Effector CD4-positive, alpha-beta T cell (primary cell): ENCODE results near the gene RASGRF2.
"Not testable (repeated sequence)": the region's sequence is repeated elsewhere in the genome, so short reads cannot be mapped to it uniquely, and the experiment has no call there.

Source experiments
- DNase-seq: peaks from one replicate; pipeline ENCODE4 v3.0.0-alpha.2; 2020

Gene RASGRF2

DNA sequence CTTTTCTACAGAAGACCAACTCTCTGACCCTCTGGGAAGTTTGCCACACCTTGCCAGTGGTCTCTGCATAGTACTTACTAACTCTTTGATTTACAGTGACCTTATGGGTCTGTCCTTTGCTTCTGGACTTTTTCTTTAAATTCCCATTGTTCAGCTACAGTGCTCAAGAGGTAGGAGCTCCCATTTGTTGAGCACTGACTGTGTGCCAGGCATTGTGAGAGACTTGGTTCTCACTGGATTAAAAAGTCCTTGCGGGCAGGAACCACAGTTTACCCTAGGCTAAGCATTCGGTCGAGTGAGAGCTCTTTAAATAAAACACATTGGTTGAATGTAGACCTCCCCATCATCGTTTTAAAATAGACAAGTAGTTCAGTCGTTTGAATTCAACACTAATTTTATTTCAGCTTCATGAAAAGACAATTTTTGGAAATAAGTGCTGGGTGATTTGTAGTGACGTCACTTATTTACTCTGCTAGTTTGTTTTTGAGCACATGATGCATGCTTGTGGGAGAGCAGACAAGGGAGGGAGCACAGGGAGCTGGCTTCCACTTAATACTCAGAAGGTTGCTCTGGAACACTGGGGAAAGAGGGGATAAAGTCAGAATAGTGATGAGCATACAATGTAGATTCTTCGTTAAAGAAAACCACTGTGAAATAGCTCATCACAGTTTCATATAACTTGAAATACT is 27.1 kb downstream of the RASGRF2 start:
- DNase-seq = no peak

DNA sequence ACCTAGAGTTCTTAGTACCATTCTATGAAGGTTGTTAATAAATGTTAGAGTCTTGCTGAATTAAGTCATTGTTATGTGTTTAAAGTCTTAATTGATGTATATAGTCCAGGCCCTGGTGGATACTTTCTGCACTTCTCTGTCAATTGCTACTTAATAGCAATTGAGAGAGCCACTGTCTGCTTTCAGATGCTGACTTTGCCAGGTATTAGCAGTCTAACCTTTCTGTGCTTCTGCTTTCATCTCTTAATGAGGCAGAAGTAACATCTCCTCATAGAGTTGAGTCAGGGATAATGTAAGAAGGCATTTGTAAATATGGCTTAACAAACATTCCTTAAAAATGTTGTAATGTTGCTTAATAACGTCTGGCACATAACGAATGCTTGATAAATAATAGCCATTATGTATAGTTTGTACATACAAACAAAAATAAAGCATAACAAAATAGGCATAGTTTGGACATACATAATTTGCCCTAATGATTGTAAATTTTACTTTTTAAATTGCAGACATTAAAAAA is 28.3 kb downstream of the RASGRF2 start:
- no peak for DNase-seq

DNA sequence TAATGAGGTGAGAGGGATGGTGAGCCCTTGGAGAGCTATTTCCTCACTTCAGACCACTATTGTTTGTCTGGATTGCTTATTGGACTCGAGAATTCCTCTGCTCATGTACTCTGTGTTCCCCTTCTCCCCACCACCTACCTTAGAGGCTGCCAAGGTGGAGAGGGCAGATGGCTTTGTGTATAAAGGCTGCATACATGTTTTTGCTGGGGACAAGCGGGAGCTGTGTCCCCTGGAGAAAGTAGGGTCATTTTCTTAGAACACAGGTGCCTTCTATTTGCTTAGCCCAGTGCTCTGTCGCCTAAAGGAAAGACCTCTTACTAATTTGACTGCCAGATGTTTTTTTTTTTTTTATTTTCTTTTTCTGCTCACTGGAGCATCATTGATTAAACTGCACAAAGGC is 29.7 kb downstream of the RASGRF2 start:
- no peak for DNase-seq

DNA sequence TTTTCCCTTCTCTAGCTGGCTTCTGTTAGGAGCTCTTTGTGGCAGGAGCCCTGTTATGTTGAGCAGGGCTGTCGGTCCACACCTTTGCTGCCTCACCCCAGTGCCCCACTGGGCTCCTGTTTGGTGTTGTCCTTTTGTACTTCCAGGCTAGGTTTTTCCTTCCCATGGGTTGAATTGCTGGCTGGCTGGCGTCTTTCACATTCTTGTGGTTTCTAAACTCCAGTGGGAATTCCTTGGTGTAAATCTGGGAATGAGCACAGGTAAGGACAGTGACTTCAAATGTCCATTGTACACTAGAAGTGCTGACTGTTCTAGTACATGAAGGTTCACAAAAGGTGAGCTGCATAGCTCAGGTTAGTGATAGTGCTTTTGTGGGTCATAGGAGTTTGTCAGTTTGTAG is 30.4 kb downstream of the RASGRF2 start:
- DNase-seq = no peak

DNA sequence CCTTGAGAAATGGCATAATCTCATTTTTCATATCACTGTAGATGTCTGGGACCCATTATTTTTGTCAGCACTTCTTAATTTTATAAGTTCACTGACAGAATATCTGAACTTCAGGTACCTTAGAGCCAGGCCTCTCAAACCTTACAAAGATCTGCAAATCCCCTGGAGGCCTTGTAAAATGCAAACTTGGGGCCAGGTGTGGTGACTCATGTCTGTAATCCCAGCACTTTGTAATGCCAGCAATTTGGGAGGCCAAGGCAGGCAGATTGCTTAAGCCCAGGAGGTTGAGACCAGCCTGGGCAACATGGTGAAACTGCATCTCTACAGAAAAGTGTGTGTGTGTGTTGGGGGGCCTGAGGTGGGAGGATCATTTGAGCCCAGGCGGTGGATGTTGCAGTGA is 30.8 kb downstream of the RASGRF2 start:
- DNase-seq = no peak

DNA sequence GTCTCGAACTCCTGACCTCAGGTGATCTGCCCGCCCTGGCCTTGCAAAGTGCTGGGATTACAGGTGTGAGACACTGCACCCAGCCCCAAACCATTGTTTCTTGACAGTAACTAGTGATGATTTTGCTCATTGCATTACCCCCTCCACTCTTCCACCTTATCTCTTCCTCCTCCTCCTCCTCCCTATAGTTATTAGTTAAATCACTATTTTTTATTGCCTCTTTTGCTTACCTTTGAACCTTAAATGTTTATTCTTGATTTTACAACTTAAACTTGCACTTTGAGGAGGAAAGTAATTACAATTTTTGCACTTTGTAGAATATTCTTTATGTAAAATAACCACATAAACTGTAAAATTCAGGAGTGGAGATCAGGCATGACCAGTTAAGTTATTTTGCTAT is 35.7 kb downstream of the RASGRF2 start:
- no peak for DNase-seq

DNA sequence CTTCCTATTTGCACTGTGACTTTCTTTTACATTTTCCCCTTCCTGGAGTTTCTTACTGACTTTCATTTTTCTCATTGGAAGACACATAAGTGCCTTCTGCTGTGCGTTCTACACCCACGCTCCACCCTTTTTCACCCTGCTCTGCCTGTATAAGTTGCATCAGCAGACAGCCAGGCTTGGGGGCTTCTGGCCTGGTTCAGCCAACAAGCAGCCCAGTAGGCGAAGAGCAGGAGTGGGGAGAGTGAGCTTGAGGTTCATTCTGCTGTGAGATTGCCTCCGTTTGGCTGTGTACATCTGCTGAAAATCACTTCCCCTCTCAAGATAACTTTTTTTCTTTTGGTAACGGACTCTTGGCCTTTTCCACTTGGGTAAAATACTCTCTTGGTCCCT is 38.4 kb downstream of the RASGRF2 start:
- DNase-seq = no peak

DNA sequence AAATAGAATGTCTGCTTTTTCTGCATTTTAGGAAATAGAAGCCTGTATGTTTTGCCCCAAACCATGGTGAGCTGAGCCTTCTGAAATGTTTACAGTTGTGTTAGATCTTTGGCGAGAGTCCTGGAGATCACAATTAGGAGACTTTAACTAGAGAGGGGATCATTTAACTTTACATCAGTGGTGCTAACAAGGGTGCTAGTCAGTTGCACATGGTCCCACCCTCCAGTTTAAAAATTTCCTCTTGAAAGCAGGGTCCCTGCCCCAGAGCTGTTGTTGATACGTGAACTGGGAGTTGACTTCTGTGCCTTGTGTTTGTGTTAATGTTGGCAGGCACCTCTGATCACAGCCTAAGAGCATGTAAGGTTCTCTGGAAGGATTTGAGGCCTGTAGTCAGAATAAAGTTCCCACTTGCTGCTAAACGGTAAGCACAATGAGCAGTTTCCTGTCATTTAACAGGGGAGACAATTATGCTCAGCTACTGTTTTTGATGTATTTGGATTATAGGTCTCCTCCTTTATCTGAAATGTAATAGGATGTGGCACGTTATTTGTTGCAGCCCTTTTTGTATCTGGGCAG is 43.7 kb downstream of the RASGRF2 start:
- DNase-seq = no peak

DNA sequence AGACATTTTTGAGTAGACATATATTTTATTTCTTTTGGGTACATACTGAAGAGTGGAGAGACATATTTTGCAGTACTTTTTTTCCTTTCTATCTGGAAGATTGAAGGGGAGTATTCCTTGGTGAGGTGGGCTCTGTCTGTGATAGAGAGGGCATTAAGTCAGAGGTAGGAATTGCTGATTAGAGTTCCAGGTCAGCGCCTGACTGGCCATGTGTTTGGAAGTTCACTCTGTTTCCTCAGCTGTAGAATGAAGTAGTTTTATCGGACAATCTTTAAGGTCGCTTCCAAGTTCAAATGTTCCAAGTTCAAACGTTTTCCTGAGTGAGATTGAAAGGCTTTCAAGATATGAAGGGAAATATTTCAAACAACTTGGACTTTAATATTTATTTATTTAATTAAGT is 45.5 kb downstream of the RASGRF2 start:
- DNase-seq = no peak

DNA sequence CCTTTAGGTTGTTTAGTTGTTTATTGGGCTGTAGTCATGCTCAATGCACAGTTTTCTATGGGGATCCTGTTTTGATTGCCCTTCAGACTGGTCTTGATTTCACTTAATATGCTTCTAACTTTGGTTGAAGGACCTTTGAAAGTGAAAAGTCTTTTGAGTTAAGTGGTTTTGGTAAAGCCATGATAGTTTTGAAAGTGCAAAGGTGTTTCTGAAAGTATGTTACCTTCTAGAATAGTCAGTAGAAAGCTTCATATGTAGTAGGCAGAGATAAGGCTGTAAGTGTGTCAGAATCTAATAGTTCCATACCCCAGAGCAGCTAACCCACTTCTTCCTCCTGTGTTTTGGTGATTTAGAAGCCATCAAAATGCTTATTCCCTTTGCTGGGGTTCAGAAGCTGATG is 46.1 kb downstream of the RASGRF2 start:
- no peak for DNase-seq

DNA sequence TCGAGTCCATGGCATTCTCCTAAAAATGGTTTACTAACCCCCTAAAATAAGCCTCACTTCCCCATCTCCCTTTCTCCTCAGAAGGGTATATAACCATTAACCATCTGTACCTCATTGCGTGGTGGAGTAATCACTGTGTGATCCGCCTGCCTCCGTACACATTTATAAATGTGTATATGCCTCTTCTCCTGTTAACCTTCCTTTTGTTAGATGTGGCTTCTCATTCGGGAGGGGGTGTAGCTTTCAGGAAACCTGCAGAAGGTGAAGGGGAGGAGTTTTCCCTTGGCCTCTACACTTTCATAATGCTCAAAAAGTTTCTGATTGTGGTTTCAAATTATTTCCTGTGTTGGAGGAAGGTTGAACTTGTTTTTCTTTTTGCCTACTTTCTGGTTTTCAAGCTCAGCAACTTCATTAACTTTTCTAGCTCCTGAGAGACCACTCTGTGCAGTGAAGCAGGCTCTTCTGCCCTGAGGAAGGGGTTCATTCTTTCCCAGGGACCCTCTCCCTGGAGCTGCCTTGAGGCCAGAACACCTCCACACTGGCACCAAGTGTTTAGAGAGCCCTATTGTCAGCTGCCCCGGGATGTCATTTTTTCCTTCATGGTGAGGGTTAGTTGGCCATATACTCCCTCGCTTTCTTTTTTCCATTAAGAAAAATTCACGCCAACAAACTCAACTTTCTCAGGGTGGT is 46.9 kb downstream of the RASGRF2 start:
- DNase-seq = peak; percentile 47

DNA sequence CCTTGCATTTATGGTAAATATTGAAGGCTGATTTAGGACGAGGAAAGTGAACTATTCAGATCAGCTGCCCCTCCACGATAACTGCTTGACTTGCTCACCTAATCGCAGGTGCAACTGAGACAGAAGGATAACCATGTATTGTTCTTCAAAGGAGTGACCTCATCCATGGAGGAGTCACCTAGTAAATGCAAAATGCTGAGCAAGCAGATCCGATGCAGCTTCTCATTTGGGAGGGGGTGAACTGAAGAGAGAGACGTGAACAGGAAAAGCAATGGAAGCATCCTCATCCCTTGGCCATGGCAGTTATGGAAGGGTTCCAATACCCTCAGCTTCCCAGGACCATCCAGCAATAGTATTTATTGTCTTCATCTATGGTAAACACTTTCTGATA is 47.5 kb downstream of the RASGRF2 start:
- DNase-seq = peak; percentile 9

DNA sequence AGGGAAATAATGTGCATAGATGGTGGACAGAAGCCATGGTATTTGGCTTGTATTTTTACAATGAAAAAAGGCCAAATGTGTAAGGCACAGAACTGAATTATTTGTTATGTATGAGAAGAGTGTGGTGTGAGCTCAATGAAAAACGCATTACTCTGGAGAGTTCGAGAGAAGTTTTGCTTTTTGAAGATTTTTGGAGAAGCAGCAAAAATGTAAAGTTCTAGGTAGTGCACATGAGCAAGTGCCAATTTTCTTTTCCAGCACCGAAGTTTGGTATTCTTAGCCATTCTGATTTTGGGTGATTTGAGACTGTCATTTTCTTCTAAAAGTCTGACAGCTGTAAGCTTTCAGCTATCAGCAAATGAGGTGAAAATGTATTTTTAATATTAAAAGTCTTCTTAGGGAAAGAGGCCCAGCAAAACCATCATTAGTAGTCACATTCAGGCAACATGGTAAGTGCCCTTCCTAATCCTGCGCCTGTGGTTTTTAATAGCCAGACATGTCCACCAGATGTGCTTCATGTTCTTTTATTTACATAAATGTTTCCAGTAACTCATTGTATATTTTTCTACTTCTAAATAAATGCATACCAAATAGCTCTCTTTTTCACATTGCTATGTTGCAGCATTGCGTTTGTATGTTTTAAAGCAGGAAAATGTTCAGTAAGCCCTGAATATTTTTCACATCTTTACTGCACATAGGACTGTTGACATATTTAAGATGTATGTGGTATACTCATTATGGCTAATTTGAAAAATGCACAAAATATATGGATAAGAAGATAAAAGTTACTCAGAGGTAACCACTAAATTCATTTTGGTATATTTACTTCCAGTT is 50.4 kb downstream of the RASGRF2 start:
- DNase-seq = no peak

DNA sequence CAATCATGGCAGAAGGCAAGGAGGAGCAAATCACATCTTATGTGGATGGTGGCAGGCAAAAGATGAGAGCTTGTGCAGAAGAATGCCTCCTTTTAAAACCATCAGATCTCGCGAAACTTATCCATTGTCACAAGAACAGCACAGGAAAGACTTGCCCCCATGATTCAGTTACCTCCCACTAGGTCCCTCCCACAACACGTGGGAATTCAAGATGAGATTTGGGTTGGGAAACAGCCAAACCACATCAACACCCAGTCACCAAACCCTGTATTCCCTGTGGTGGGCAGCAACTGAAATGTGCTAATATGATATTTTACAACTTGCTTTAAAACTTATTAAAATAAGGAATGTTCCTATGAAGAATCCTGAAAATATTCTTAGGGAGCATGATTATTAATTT is 54.2 kb downstream of the RASGRF2 start:
- DNase-seq = no peak

DNA sequence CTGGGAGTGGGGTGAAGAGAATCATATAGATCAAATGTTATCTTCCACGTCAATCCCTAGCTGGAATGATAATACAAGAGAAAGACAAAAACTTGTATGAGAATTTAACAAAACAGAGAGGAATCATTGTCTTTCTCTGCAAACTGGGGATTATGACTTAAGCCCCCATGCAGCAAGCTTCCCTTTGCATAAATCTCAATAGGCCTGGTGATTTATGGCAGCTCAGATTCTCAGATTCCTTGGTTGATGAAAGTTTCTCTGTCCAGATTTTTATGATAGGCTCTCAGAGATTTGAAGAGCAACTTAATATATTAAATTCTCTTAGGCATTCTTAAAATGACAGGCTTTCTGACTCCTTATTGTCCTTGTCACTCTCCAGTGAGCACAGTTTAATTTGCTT is 56.0 kb downstream of the RASGRF2 start:
- DNase-seq = no peak

DNA sequence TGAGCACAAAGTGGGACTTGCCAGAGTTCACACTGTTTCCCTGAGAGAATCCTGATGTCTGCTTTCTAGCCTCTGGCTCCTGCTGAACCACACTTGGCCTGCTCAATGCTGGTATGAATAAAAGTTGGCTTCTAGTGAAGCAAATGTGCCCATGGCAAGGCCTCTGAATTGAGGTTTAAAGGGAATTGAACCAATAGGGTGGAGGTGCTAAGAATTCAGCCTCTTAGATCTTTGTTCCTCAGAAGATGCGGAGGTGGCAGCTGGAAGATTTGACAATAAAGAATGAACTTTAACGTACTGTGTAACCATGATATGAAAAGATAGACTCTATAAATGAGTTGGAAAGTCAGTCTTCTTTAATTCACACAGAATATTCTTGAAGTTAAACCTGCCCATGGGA is 57.2 kb downstream of the RASGRF2 start:
- DNase-seq = no peak

DNA sequence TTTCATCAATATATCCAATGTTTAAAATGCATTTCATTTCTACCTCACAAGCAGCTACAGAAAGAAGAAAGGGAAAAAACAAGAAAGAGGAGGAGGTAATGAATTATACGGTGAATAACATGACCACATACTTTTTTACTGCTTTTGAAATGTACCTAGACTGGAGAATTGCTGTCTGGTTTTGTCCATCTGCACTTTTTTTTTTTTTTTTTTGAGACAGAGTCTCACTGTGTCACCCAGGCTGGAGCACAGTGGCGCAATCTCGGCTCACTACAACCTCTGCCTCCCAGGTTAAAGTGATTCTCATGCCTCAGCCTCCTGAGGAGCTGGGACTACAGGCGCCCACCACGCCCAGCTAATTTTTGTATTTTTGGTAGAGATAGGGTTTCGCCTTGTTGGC is 58.4 kb downstream of the RASGRF2 start:
- not testable (repeated sequence) for DNase-seq

DNA sequence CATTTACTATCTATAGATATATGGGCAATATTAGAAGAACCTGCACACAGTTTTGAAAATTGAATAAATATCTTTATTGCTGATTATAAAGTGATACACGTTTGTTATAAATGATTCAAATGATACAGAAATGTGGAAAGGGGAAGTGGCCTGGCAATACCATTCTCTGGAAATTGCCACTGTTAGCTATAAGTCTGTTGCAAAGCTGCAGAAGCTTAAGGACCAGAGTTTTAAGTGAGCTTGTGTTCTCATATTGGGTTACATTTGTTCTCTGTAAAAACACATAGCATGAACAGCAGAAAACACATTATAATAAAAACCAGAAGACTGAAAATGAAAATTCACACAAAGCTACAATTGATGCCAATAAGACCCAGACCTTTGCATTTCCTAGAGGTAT is 59.6 kb downstream of the RASGRF2 start:
- DNase-seq = no peak

DNA sequence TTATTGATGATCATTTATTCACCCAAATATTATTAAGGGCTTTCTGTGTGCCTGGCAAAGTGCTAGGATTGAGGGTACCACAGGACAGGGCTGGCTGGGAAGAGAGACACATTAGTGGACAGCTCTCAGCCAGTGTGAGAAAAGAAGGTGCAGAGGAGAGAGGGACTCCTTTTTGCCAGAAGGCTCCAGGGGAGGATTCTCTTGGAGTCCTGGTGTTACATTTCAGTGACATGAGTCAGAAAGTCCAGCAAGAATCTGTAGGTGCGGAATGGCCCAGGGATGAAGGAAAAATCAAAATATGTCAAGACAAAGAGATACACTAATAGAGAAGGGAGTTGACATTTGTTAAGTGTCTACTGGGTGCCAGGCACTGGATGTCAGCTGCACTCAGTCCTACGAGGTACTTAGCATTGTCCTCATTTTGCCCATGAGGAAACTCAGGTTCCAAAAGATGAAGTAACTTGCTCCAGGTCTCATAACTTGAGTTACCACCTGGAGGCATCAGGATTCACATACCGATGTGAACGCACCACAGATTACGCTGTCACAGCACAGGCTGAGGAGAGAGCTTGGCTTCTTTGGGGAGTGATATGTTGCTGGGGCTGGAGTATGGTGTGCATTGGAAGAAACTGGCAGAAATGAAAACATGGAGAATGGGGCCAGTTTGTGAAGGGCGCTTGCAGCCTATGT is 60.5 kb downstream of the RASGRF2 start:
- no peak for DNase-seq

DNA sequence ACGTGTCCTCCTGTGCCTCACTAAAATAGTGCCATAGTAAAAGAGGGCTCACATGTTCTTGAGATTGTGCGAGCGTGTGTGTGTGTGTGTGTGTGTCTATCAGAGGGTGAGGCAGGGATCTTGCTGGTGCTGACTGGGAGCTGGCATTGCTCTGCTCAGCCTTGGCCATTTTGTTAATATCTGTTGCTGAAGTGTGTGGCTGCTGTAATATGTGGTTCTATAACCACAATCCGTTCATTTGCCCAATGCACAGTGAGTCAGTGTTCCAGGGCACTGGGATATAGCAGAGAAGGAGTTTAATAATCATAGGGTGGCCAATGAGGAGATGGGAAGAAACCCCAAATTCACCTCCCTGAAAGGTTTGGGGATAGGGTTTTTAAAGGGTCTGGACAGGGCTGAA is 61.3 kb downstream of the RASGRF2 start:
- no peak for DNase-seq

DNA sequence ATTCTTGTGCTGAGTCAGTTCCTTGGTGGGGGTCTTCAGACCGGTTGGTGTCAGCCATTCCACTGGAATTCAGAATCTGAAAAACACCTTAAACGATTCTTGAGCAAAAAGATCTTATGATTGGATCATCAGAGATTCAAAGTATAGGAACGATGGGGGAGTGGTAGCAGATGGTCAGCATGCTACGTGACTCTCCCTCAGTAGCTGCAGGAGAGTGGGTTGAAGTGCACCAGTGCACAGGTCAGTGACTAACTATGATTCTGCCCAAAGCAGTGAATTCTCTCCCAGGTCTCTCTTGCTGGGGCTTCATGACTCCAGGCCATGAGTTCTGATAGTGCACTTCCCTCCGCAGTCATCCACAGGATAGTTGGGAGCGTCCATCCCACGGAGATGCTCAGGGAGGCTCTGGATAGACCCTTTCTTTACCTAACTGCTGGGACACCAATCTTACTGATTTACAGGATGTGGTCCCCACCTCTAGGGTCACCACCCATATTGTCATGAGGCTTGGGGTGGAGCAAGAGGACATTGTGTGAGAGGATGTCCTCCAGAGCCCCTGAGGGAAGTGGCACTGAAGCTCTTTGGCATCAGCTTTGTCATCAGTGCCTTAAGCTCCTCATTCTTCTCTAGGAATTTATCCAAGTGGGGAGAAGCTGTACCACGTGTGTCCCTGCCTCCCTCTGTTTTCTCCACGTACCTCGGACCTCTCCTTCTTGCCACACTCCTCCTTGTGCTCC is 62.0 kb downstream of the RASGRF2 start:
- DNase-seq = no peak

DNA sequence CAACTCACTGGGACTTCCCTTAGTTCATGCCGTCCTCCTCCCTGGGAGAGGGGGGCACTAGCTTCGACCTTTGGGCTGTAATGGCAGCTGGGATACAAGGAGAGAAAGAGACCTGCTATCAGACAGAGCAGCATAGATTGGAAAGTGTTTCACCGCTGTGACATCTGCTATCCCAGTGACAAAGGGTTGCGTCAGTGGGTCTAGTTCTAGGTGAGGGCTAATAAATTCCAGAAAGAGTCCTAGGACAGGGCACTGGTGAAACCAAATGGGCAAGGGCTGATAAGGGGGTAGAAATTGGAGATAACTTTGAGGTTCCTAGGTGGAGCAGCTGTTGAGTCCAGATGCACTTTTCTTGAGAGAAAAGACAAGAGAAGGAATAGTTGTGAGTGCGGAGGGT is 62.5 kb downstream of the RASGRF2 start:
- DNase-seq = no peak
